IMR-90 (cell line): ENCODE results near the gene LDLRAD3. TPM values are rescaled to one million over a fixed set of nuclear protein-coding genes. Genes with fewer than 3 reads are reported as not detected.
A peak's percentile ranks its signal among the peaks of the same experiment; 100 is the strongest.

Source experiments
- ATAC-seq: fragments of 200-7000 bp; cut with Tn5 transposase; 2 replicates; pipeline ENCODE4 v1.9.1; 2020; ENCODE audit warnings: low read depth, mild to moderate bottlenecking, moderate library complexity
- BruUV-seq: library from RNA; stranded (reverse); fragments of 400-500 nt; replicated peaks from 2 replicates; lab custom pipeline; 2021; lab: Mats Ljungman, UMichigan
- CTCF ChIA-PET: fragments of 300-600 bp; formaldehyde crosslinking; extraction: SDS; loops from one replicate; lab custom pipeline; 2021; ENCODE audit warnings: antibody characterized with exemption; lab: Yijun Ruan, JAX
- POLR2A ChIA-PET: fragments of 300-600 bp; sonication (Branson Sonifier 250); formaldehyde crosslinking; loops from one replicate; lab custom pipeline; 2022; ENCODE audit warnings: antibody characterized with exemption; ENCODE audit not compliant: unreplicated experiment; lab: Charles Lee
- DNase-seq: peaks from one replicate; pipeline ENCODE4 v3.0.0; 2013
- H2AFZ ChIP-seq: replicated peaks from 2 replicates; pipeline ENCODE3; 2013; ENCODE audit warnings: low read length, mild to moderate bottlenecking; ENCODE audit not compliant: poor library complexity
- H2AK5ac ChIP-seq: 2 replicates; pipeline ENCODE4 v1.6.1; 2013; ENCODE audit warnings: low read depth, low read length, inconsistent platforms
- H2AK9ac ChIP-seq: replicated peaks from 2 replicates; pipeline ENCODE3; 2013; ENCODE audit warnings: mild to moderate bottlenecking, low read depth, low read length, moderate library complexity; ENCODE audit not compliant: poor library complexity
- H2BK120ac ChIP-seq: 2 replicates; pipeline ENCODE4 v1.6.1; 2013; ENCODE audit warnings: low read depth, low read length, inconsistent platforms
- H2BK15ac ChIP-seq: 3 replicates; pipeline ENCODE4 v1.6.1; 2013; ENCODE audit warnings: low read depth, low read length, inconsistent platforms
- H2BK20ac ChIP-seq: 2 replicates; pipeline ENCODE4 v1.6.1; 2013; ENCODE audit warnings: low read depth, mild to moderate bottlenecking, inconsistent platforms, low read length, moderate library complexity
- H2BK5ac ChIP-seq: 2 replicates; pipeline ENCODE4 v1.6.1; 2013; ENCODE audit warnings: mild to moderate bottlenecking, low read depth, low read length, inconsistent platforms; ENCODE audit not compliant: poor library complexity, severe bottlenecking
- H3K14ac ChIP-seq: replicated peaks from 2 replicates; pipeline ENCODE4 v1.6.1; 2013; ENCODE audit warnings: low read depth, low read length, inconsistent platforms
- H3K18ac ChIP-seq: 2 replicates; pipeline ENCODE4 v1.6.1; 2013; ENCODE audit warnings: low read depth, low read length, control low read depth
- H3K23ac ChIP-seq: 2 replicates; pipeline ENCODE4 v1.6.1; 2013; ENCODE audit warnings: low read depth, low read length, inconsistent platforms
- H3K27ac ChIP-seq: 2 replicates; pipeline ENCODE4 v1.5.1; 2013; ENCODE audit warnings: mild to moderate bottlenecking, control low read depth, low read length; ENCODE audit not compliant: insufficient read depth
- H3K27me3 ChIP-seq: 2 replicates; pipeline ENCODE4 v1.6.1; 2013; ENCODE audit warnings: low read length; ENCODE audit not compliant: control insufficient read depth, insufficient read depth
- H3K36me3 ChIP-seq: 2 replicates; pipeline ENCODE4 v1.6.1; 2013; ENCODE audit warnings: low read length, mixed read lengths; ENCODE audit not compliant: control insufficient read depth, insufficient read depth
- H3K4ac ChIP-seq: 2 replicates; pipeline ENCODE4 v1.6.1; 2013; ENCODE audit warnings: low read depth, low read length, inconsistent platforms
- H3K4me1 ChIP-seq: 2 replicates; pipeline ENCODE4 v1.6.1; 2013; ENCODE audit warnings: low read length, mixed read lengths; ENCODE audit not compliant: control insufficient read depth, insufficient read depth
- H3K4me2 ChIP-seq: 2 replicates; pipeline ENCODE4 v1.6.1; 2013; ENCODE audit warnings: low read depth, mild to moderate bottlenecking, control low read depth, low read length, moderate library complexity
- H3K4me3 ChIP-seq: 2 replicates; pipeline ENCODE4 v1.5.1; 2013; ENCODE audit warnings: low read depth, mild to moderate bottlenecking, control low read depth, low read length, moderate library complexity; ENCODE audit not compliant: insufficient read depth
- H3K56ac ChIP-seq: 2 replicates; pipeline ENCODE4 v1.6.1; 2013; ENCODE audit warnings: low read length, inconsistent platforms; ENCODE audit not compliant: insufficient read depth; ENCODE audit errors: extremely low read depth
- H3K79me1 ChIP-seq, 2 experiments: 2 replicates each; pipeline ENCODE4 v1.6.1; 2013; ENCODE audit warnings: low read length in 2 of 2, inconsistent platforms in 1 of 2, low read depth in 1 of 2
- H3K9ac ChIP-seq: 2 replicates; pipeline ENCODE4 v1.6.1; 2013; ENCODE audit warnings: low read depth, low read length, control low read depth
- H3K9me1 ChIP-seq: 2 replicates; pipeline ENCODE4 v1.6.1; 2013; ENCODE audit warnings: low read length, inconsistent platforms; ENCODE audit not compliant: insufficient read depth
- H3K9me3 ChIP-seq: 2 replicates; pipeline ENCODE4 v1.6.1; 2013; ENCODE audit warnings: low read length; ENCODE audit not compliant: control insufficient read depth, insufficient read depth
- H4K20me1 ChIP-seq: 2 replicates; pipeline ENCODE4 v1.6.1; 2013; ENCODE audit warnings: low read length, inconsistent platforms; ENCODE audit not compliant: insufficient read depth
- H4K5ac ChIP-seq: 2 replicates; pipeline ENCODE4 v1.6.1; 2013; ENCODE audit warnings: mild to moderate bottlenecking, low read depth, low read length, control low read depth
- H4K8ac ChIP-seq, 2 experiments: 2 replicates each; pipeline ENCODE4 v1.6.1; 2013; ENCODE audit warnings: low read depth in 2 of 2, low read length in 2 of 2, control low read depth in 1 of 2, inconsistent platforms in 1 of 2
- H4K91ac ChIP-seq: 2 replicates; pipeline ENCODE4 v1.6.1; 2013; ENCODE audit warnings: low read depth, low read length, inconsistent platforms; ENCODE audit not compliant: insufficient read depth
- CTCF ChIP-seq: conservative IDR thresholded peaks from 2 replicates; pipeline ENCODE4 v1.5.1; 2012; ENCODE audit warnings: mild to moderate bottlenecking, low read depth, low read length, improper control_type of control experiment
- ELK1 ChIP-seq: fragments of 150-350 bp; IDR thresholded peaks from 2 replicates; pipeline ENCODE4 v1.6.1; 2016; ENCODE audit warnings: low read depth, mild to moderate bottlenecking, low read length, moderate library complexity, borderline replicate concordance
- FOS ChIP-seq: fragments of 150-350 bp; IDR thresholded peaks from 2 replicates; pipeline ENCODE4 v1.6.1; 2016; ENCODE audit warnings: low read depth, low read length
- MAFK ChIP-seq: IDR thresholded peaks from 2 replicates; pipeline ENCODE4 v1.6.1; 2012; ENCODE audit warnings: low read depth, low read length, improper control_type of control experiment
- MXI1 ChIP-seq: IDR thresholded peaks from 2 replicates; pipeline ENCODE4 v1.6.1; 2012; ENCODE audit warnings: low read depth, mild to moderate bottlenecking, low read length, moderate library complexity, borderline replicate concordance
- RAD21 ChIP-seq: IDR thresholded peaks from 2 replicates; pipeline ENCODE4 v1.6.1; 2012; ENCODE audit warnings: low read length, improper control_type of control experiment
- RFX5 ChIP-seq: IDR thresholded peaks from 2 replicates; pipeline ENCODE4 v1.8.0; 2012; ENCODE audit warnings: low read depth, mild to moderate bottlenecking, low read length, moderate library complexity
- SMC3 ChIP-seq: fragments of 150-350 bp; IDR thresholded peaks from 2 replicates; pipeline ENCODE4 v1.6.1; 2016; ENCODE audit warnings: low read depth, mild to moderate bottlenecking, antibody characterized with exemption, low read length, moderate library complexity
- WGBS, 2 experiments: methylation state at CpG; one replicate each; pipeline versions ENCODE4 v1.1.5 to v1.1.7; 2013; ENCODE audit warnings: missing lambda C conversion rate in 2 of 2; ENCODE audit not compliant: insufficient read length in 1 of 2; ENCODE audit errors: extremely low coverage in 2 of 2; 5-methylcytosine and 5-hydroxymethylcytosine counted together
- dilution Hi-C: fragments of 300-500 bp; cut with HindIII; formaldehyde crosslinking; loops from one replicate; pipeline ENCODE4 v1.14.3; 2018; ENCODE audit warnings: low sequenced_read_pairs; ENCODE audit not compliant: unreplicated experiment
- in situ Hi-C: fragments of 300-500 bp; cut with MboI; formaldehyde crosslinking; loops from 3 replicates; pipeline ENCODE4 v1.14.3; 2019; ENCODE audit warnings: low sequenced_read_pairs, inconsistent platforms, mixed read lengths
- intact Hi-C: fragments of 100-400 bp; cut with micrococcal nuclease; formaldehyde crosslinking; loops from 2 replicates; pipeline ENCODE4 v1.10.0; 2022
- polyA plus RNA-seq, 3 experiments: library from polyadenylated mRNA; depleted of rRNA; stranded (reverse); fragments of >200 nt; gene quantifications; 2 replicates each; pipeline ENCODE4 v1.2.3, GENCODE V29; 2012; ENCODE audit warnings: low replicate concordance in 1 of 3
- total RNA-seq: library from RNA; depleted of rRNA; stranded (reverse); fragments of >200 nt; gene quantifications from 2 replicates; pipeline ENCODE4 v1.2.3, GENCODE V29; 2012

LDLRAD3 gene
- total and polyA plus RNA-seq, 2 of the 4 experiments (the other 2 are of a cell fraction): 2.7 to 6.4 TPM

- Histone ChIP-seq H3K4me1 (peaks cover 6% of the 10 kb centered on the region), H2BK20ac (no peak overlapping the region), H3K23ac (no peak overlapping the region), H3K9me3 (no peaks in the 10 kb centered on the region), H2BK5ac (no peak overlapping the region), H4K91ac (no peak overlapping the region), H3K14ac (no peak overlapping the region), H3K4me3 (no peak overlapping the region), H2AFZ (no peak overlapping the region), H3K56ac (no peak overlapping the region), H4K5ac (no peak overlapping the region), H3K36me3 (no peaks in the 10 kb centered on the region), H3K18ac (no peak overlapping the region), H2AK9ac (no peak overlapping the region), H3K4me2 (no peak overlapping the region), H2BK15ac (no peak overlapping the region), H4K20me1 (no peaks in the 10 kb centered on the region), H3K79me1 (no peaks in the 10 kb centered on the region), H3K9ac (no peak overlapping the region), H3K9me1 (0 out of 2 replicates have a peak, but pooled peaks cover 2% of the 10 kb centered on the region), H3K27ac (no peak overlapping the region), H3K27me3 (no peaks in the 10 kb centered on the region), H3K4ac (no peak overlapping the region), H2BK120ac (no peak overlapping the region), H2AK5ac (no peak overlapping the region), H4K8ac (no peak overlapping the region)
- ChIA-PET POLR2A (no interaction called here), CTCF (interaction anchor here (0.5 kb wide), 1 partner anchor 14 kb away, joined by 3 read pairs; no protein-coding TSS in a partner anchor)
- intact Hi-C loops (no loop called here), dilution Hi-C loops (no loop called here), in situ Hi-C loops (no loop called here)
- no TSS peak for BruUV-seq
- WGBS, 2 experiments: 80% methylated on average over 3 of the region's 7 CpGs; no CpG with 5 or more reads in 1 of the 2 experiments
- TF ChIP-seq MXI1 (no peak), RAD21 (no peak), MAFK (no peak), RFX5 (no peak), FOS (no peak), SMC3 (no peak), CTCF (no peak), ELK1 (no peak)
- DNase-seq: peak; percentile 7
- no peak for ATAC-seq
Observed at GRCh38 chr11:36196411-36196998, 252.6 kb downstream of the LDLRAD3 start.
